OCI-LY7 (cell line): ENCODE results near the gene C1orf116. TPM values are rescaled to one million over a fixed set of nuclear protein-coding genes. Genes with fewer than 3 reads are reported as not detected.

Experiments used
- BruUV-seq: library from RNA; stranded (reverse); fragments of 400-500 nt; replicated peaks from 2 replicates; lab custom pipeline; 2021; lab: Mats Ljungman, UMichigan
- CTCF ChIA-PET: fragments of 300-600 bp; sonication (Branson Sonifier 250); formaldehyde crosslinking; loops from one replicate; lab custom pipeline; 2022; ENCODE audit warnings: antibody characterized with exemption; ENCODE audit not compliant: unreplicated experiment; lab: Charles Lee
- POLR2A ChIA-PET: fragments of 300-600 bp; sonication (Branson Sonifier 250); formaldehyde crosslinking; loops from one replicate; lab custom pipeline; 2022; ENCODE audit warnings: antibody characterized with exemption; lab: Charles Lee
- DNase-seq: peaks from one replicate; pipeline ENCODE4 v3.0.0-alpha.2; 2015; ENCODE audit warnings: low spot score
- H2AFZ ChIP-seq: fragments of 200-600 bp; sonication (generic), shearing (Covaris generic); 2 replicates; pipeline ENCODE4 v1.6.1; 2014; ENCODE audit warnings: mild to moderate bottlenecking, antibody characterized with exemption, low read length, moderate library complexity
- H3K27ac ChIP-seq: fragments of 200-600 bp; sonication (generic); 2 replicates; pipeline ENCODE4 v1.5.1; 2014; ENCODE audit warnings: mixed run types, low read depth, mild to moderate bottlenecking, moderate library complexity, low read length, inconsistent platforms; ENCODE audit not compliant: poor library complexity, severe bottlenecking
- H3K36me3 ChIP-seq: fragments of 200-600 bp; sonication (generic); 2 replicates; pipeline ENCODE4 v1.6.1; 2014; ENCODE audit warnings: mild to moderate bottlenecking, antibody characterized with exemption, low read length, moderate library complexity, mixed read lengths; ENCODE audit not compliant: insufficient read depth
- H3K4me1 ChIP-seq: fragments of 200-600 bp; sonication (generic); 2 replicates; pipeline ENCODE4 v1.5.1; 2014; ENCODE audit warnings: mild to moderate bottlenecking, low read length; ENCODE audit not compliant: insufficient read depth, poor library complexity, severe bottlenecking
- H3K4me2 ChIP-seq: fragments of 200-600 bp; sonication (generic); 2 replicates; pipeline ENCODE4 v1.6.1; 2014; ENCODE audit warnings: mild to moderate bottlenecking, low read length
- H3K4me3 ChIP-seq: fragments of 200-600 bp; sonication (generic); 2 replicates; pipeline ENCODE4 v1.5.1; 2014; ENCODE audit warnings: mild to moderate bottlenecking, low read depth, low read length; ENCODE audit not compliant: poor library complexity, severe bottlenecking
- H3K79me2 ChIP-seq: fragments of 200-600 bp; sonication (generic); 2 replicates; pipeline ENCODE4 v1.6.1; 2016; ENCODE audit warnings: low read depth, mild to moderate bottlenecking, low read length, moderate library complexity, mixed read lengths; ENCODE audit not compliant: insufficient read depth
- H3K9me2 ChIP-seq: fragments of 200-600 bp; sonication (generic); 2 replicates; pipeline ENCODE4 v1.6.1; 2016; ENCODE audit warnings: mild to moderate bottlenecking, low read length, mixed read lengths; ENCODE audit not compliant: insufficient read depth
- H3K9me3 ChIP-seq: fragments of 200-600 bp; sonication (generic); 2 replicates; pipeline ENCODE4 v1.6.1; 2014; ENCODE audit warnings: mild to moderate bottlenecking, mixed run types, low read length, mixed read lengths
- H4K20me1 ChIP-seq: fragments of 200-600 bp; sonication (generic); 2 replicates; pipeline ENCODE4 v1.6.1; 2014; ENCODE audit warnings: mild to moderate bottlenecking, antibody characterized with exemption, low read length, moderate library complexity, mixed read lengths; ENCODE audit not compliant: insufficient read depth
- CTCF ChIP-seq: fragments of 200-600 bp; sonication (generic); conservative IDR thresholded peaks from 2 replicates; pipeline ENCODE4 v1.5.1; 2014; ENCODE audit warnings: mild to moderate bottlenecking, antibody characterized with exemption, low read length, moderate library complexity, mixed read lengths
- EZH2phosphoT487 ChIP-seq: fragments of 200-600 bp; sonication (generic); IDR thresholded peaks from 2 replicates; pipeline ENCODE4 v1.6.1; 2018; ENCODE audit warnings: low read depth, borderline replicate concordance, mild to moderate bottlenecking, mixed run types, antibody characterized with exemption, low read length, moderate library complexity, mixed read lengths
- intact Hi-C: fragments of 100-400 bp; cut with micrococcal nuclease; formaldehyde crosslinking; loops from one replicate; pipeline ENCODE4 v1.10.0; 2022; ENCODE audit not compliant: unreplicated experiment
- total RNA-seq, 2 experiments: library from RNA; depleted of rRNA in 1 of 2; stranded (reverse); fragments of >200 nt in 1 of 2; shearing (Covaris generic) in 1 of 2; gene quantifications; 2 replicates each; pipeline ENCODE4 v1.2.3, GENCODE V29; 2014 to 2022

C1orf116 gene
- total RNA-seq, 2 experiments from 2014 or later, result not detected

DNA sequence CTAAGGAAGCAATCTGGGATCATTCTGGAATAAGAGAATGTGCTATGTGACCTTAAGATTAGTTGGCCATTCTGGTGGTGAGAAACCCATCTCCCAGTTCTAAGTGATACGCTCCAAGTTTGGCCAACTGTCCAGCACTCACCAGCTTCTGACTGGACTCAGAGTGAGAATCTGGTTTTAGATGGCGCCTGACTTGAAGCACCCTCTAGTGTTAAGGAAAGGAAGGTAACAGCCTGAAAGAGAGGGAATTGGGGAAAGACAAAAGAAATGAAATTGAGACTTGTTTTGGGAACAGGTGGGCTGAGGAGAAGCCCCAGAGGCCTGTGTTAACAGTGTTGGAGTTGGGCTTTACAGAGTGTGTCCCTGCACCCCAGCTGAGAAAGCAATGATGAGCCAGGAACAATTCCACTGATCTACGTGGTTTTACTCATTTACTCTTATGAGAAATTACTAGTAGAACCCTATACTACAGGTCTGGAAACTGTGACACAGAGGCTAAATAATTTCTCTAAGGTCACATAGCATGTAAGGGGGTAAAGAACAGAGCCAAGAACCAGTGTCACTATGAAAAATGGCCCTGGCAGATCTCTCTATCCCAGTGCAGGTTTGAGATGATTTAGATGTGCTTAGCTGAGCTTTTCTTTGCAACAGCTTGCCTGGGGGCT is 53.0 kb downstream of the C1orf116 start:
- TF ChIP-seq EZH2phosphoT487, result no peak
- TF ChIP-seq CTCF, result peak; percentile 74
- Histone ChIP-seq H3K4me1 (no peaks in the 10 kb centered on the region), H4K20me1 (no peaks in the 10 kb centered on the region), H3K79me2 (no peaks in the 10 kb centered on the region), H3K9me2 (no peaks in the 10 kb centered on the region), H3K27ac (no peak overlapping the region), H3K9me3 (no peaks in the 10 kb centered on the region), H3K36me3 (no peaks in the 10 kb centered on the region), H3K4me3 (no peak overlapping the region), H3K4me2 (no peak overlapping the region), H2AFZ (no peak overlapping the region)
- POLR2A ChIA-PET, result no interaction called here
- intact Hi-C loops, result loop anchor here (5.0 kb wide), 3 partner anchors 52 to 247 kb away; partner anchors contain the start of gene IL20
- CTCF ChIA-PET, result interaction anchor here (1.1 kb wide), 1 partner anchor 348 kb away, joined by 3 read pairs; no protein-coding TSS in a partner anchor
- no TSS peak for BruUV-seq
- peak; percentile 13 for DNase-seq

DNA sequence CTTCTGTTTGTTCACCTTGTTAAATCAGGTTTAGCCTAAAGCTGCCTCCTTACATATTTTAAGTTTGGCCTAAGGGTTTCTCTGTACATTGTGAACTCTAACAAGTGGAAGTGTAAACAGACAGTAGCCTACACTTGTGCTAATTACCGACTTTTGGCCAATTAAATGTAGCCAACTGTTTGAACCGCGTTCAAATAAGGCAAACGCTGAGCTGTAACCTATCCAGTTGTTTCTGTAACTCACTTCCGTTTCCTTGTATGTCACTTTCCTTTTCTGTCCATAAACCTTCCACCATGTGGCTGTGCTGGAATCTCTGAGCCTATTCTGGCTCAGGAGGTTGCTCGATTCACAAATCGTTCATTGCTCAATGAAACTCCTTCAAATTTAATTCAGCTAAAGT is 54.3 kb downstream of the C1orf116 start:
- H3K4me1 ChIP-seq, result no peaks in the 10 kb centered on the region
- CTCF ChIA-PET, result no interaction called here
- no peak overlapping the region for H3K4me3 ChIP-seq
- H3K9me3 ChIP-seq, result no peaks in the 10 kb centered on the region
- no peak overlapping the region for H3K4me2 ChIP-seq
- TF ChIP-seq CTCF, result no peak
- no peak for TF ChIP-seq EZH2phosphoT487
- H3K9me2 ChIP-seq, result no peaks in the 10 kb centered on the region
- POLR2A ChIA-PET, result interaction anchor here (0.8 kb wide), 1 partner anchor 25 kb away, joined by 3 read pairs; no protein-coding TSS in a partner anchor
- DNase-seq, result no peak
- no peak overlapping the region for H2AFZ ChIP-seq
- no TSS peak for BruUV-seq
- H3K79me2 ChIP-seq, result no peaks in the 10 kb centered on the region
- no peaks in the 10 kb centered on the region for H4K20me1 ChIP-seq
- H3K36me3 ChIP-seq, result no peaks in the 10 kb centered on the region
- intact Hi-C loops, result no loop called here
- no peak overlapping the region for H3K27ac ChIP-seq

GRCh38 chr1:206975306-206975705 is 57.2 kb downstream of the C1orf116 start:
- no peak for DNase-seq
- Histone ChIP-seq H3K36me3 (no peaks in the 10 kb centered on the region), H2AFZ (no peak overlapping the region), H3K4me2 (no peak overlapping the region), H3K79me2 (no peaks in the 10 kb centered on the region), H3K9me2 (no peaks in the 10 kb centered on the region), H3K27ac (no peak overlapping the region), H3K4me1 (no peaks in the 10 kb centered on the region), H3K9me3 (no peaks in the 10 kb centered on the region), H3K4me3 (no peak overlapping the region), H4K20me1 (no peaks in the 10 kb centered on the region)
- BruUV-seq, result no TSS peak
- POLR2A ChIA-PET, result interaction anchor here (1.1 kb wide), 1 partner anchor 15 kb away, joined by 3 read pairs; no protein-coding TSS in a partner anchor
- intact Hi-C loops, result no loop called here
- TF ChIP-seq EZH2phosphoT487 (no peak), CTCF (no peak)
- CTCF ChIA-PET, result no interaction called here
